GM12875 (cell line): Measurements from ENCODE around the gene MIGA2.

Experiments
- H3K4me3 ChIP-seq: one replicate; pipeline ENCODE4 v1.5.1; 2011; ENCODE audit warnings: low read depth, low read length, control low read depth
- CTCF ChIP-seq: IDR thresholded peaks from 2 replicates; pipeline ENCODE4 v1.5.1; 2011; ENCODE audit warnings: low read depth, mild to moderate bottlenecking, control low read depth, inconsistent platforms, low read length, moderate library complexity, borderline replicate concordance; ENCODE audit not compliant: insufficient read depth

The MIGA2 gene

GRCh38 chr9:129072171-129072570 lies 35.7 kb downstream of the MIGA2 start:
- no peak overlapping the region for H3K4me3 ChIP-seq
- no peak for TF ChIP-seq CTCF

DNA sequence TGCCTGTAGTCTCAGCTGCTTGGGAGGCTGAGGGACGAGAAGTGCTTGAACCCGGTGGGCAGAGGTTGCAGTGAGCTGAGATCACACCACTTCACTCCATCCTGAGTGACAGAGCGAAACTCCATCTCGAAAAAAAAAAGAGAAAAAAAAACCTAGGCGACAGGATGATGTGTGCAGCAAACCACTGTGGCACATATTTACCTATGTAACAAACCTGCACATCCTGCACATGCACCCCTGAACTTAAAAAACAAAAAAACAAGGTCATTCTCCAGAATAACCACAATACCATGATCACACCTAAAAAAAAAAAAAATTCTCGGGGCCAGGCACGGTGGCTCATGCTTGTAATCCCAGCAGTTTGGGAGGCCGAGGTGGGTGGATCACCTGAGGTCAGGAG lies 37.0 kb downstream of the MIGA2 start:
- TF ChIP-seq CTCF: no peak
- H3K4me3 ChIP-seq: no peak overlapping the region

GRCh38 chr9:129074106-129074505 lies 37.7 kb downstream of the MIGA2 start:
- TF ChIP-seq CTCF: no peak
- no peak overlapping the region for H3K4me3 ChIP-seq

GRCh38 chr9:129075996-129076639 lies 39.7 kb downstream of the MIGA2 start:
- no peak for TF ChIP-seq CTCF
- H3K4me3 ChIP-seq: no peak overlapping the region

GRCh38 chr9:129076640-129077037 lies 40.2 kb downstream of the MIGA2 start:
- H3K4me3 ChIP-seq: no peak overlapping the region
- TF ChIP-seq CTCF: no peak

- no peak overlapping the region for H3K4me3 ChIP-seq
- no peak for TF ChIP-seq CTCF
Measured at GRCh38 chr9:129077236-129077635, 40.8 kb downstream of the MIGA2 start.

DNA sequence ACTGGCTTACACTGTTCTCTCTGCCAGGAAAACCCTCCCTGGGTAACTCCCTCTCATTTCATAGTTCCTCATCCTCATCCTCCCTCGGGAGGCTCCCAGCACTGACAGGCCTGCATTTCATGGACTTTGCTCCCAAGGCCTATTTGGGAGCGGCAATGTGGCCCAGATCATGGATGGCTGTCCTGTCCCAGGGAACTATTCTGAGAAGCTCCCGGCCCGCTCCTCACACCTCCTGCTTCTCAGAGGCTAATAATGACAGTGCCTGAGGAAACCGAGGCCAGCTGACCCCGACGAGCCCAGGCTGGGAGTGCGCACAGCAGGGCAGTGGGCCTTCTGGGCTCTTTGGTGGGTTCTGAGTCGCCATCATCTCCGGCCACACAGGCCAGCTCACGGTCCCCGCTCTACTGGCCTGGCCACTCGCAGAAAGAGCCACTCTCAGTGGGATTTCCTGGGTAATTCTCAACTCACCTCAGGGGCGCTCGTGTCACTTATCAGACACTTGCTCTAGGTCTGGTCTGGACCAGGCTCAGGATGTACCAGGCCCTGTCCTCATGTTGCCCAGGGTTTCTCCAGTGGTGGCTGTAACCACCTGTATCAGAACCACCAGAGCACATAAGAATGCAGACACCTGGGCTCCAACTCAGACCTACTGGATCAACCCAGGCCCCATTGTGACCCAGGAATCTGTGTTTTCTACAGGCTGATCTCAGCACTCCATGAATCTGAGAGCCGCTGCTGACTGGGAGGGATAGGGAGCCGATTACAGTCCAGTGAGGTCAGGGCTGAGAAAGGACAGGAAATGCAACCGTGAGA lies 42.5 kb downstream of the MIGA2 start:
- TF ChIP-seq CTCF: no peak
- no peak overlapping the region for H3K4me3 ChIP-seq
